ENCODE data around the gene FSTL4.

FSTL4 gene

GRCh38 chr5:133612249-133612860 is at the start of gene FSTL4:
TSS of gene FSTL4 (minus strand) at chr5:133612541.
- peak; percentile 47 for DNase-seq

DNA sequence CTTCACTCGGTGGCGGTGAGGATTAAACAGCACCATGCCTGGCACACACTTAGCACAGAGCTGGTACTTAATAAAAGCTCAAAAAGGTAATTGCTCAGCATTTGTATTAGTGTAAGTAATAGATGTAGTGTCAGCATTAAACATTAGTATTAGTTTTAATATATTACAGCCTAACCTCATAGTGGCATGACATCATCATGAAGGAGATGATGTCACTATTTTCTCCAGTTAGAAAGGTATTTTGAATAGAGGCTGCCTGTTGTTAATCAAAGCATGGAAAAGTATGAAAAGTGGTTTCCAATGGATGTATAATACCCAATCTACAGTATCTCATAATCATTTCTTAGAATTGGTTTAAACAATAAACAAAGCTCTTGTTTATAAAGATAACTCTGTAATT is 49.0 kb upstream of the FSTL4 start:
- no peak for DNase-seq

DNA sequence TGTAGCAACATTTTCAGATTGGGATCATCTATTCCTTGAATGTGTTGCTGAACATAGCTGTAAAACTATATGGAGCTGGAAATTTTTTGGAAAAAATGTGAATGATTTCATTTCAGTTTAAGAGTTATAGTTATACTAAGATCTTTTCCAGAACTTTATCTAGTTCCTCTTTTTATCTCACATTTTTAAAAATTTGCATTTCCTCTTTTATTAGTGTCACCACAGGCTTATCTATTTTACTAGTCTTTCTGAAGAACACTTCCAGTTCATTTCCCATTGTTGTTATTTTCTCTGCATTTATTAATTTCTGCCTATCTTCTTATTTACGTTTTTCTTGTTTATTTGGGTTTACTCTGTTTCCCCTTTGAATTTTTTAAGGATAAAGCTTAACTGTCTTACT is 46.0 kb upstream of the FSTL4 start:
- no peak for DNase-seq

DNA sequence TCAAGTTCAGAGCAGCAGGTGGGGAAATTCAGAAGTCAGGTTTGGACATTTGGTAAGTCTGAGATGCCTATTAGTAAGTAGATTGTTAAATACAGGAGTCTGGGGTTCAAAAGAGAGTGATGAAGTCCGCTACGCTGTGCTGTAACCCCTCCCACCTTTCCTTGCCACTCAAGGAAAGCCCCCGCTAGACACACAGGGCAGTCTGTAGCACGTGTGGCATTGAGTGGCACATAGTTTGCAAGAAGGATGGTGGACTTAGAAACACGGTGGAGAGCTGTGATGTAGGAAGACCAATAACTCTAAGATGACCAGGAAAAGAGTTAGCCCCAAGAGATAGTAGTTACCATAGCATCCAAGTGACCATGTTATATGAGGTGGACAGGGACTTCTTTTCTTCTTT is 44.7 kb upstream of the FSTL4 start:
- DNase-seq = no peak

DNA sequence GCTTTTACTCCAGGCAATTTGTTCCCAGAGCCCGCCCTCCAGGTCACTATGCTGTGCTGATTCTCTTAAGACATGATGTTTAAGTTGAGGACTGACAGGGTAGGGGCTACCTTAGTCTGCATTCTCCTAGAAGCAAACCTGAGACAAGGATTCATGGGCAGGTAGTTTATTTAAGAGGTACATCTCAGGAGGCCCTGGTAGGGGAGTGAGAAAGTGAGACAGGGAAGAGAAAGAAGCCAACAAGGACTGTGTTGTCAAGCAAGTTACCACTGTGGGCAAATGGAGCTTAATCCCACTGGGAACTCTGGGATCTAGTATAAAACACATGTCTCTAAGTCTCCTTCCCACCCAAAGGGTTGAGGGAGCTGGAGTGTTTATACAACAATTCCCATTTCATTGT is 43.6 kb upstream of the FSTL4 start:
- DNase-seq = no peak

- no peak for DNase-seq
These were observed 41.4 kb upstream of the FSTL4 start for GRCh38 chr5:133653760-133654049.

GRCh38 chr5:133652951-133653759 is 40.8 kb upstream of the FSTL4 start:
- DNase-seq = no peak

GRCh38 chr5:133644000-133644865 is 31.9 kb upstream of the FSTL4 start:
- no peak for DNase-seq

DNA sequence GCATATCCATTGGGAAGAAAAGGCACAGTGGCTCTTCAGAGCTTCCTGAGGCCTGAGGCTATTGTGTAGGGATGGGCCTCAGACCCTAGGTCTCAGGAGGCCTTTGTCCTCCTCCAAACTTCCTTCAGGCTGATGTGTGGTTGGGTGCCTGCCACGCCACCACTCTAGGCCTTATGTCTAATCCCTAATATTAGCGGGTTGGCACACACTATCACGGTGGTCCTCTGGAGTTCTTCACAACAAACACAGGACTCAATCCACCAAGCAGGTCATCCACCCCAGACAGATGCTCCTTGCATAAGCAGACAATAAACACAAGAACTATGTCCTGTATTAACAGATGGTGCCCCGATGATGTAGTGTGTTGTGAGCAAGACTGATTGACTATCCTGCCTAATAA is 31.0 kb upstream of the FSTL4 start:
- DNase-seq = no peak

- DNase-seq = no peak
These were observed 29.9 kb upstream of the FSTL4 start for GRCh38 chr5:133642153-133642722.

DNA sequence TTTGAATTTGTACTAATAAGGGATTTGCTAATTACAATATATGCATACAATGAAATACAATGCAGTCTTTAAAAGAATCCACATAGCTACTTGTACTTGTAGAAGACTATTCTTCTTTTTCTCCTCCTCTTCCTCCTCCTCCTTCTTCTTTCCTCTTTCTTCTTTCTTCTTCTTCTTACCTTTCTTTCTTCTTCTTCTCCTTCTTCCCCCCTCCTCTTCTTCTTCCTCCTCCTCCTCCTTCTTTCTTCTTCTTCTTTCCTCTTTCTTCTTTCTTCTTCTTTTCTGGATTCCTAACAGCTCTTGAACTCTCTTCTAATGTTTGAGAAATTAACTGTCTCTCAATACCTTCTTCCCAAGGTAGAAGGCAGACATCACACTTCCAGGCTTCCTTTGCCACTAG is 29.3 kb upstream of the FSTL4 start:
- DNase-seq = no peak

DNA sequence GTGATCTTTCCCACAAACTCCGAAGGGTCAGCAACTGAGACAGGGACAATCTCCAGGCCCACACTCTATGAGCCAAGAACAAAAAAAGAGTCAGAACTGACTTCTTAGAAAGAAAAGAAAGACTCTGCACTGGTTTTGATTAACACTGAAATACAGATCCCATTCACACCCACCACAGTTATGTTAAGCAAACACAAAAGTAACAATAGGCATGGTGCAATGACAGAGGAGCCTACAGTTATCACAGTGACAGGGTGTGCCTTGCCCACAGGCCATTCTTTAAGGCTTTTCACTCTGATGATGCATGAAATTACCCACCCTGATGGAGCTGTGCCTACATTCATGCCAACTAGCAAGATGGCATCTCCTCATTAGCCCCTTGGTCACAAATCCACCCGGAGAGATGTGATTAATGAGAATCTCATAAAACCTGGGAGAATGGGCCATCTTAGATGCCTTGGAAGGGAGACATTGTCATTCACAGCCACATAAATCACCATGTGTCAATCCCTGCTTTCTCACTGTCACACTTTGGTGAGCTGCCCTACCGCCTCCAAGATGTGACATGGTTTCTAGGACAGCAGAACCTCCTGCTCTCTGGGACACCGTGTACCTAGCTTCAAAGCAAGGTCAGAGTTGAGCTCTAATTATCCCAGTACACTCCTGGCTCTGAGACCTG is 27.6 kb upstream of the FSTL4 start:
- DNase-seq = no peak

DNA sequence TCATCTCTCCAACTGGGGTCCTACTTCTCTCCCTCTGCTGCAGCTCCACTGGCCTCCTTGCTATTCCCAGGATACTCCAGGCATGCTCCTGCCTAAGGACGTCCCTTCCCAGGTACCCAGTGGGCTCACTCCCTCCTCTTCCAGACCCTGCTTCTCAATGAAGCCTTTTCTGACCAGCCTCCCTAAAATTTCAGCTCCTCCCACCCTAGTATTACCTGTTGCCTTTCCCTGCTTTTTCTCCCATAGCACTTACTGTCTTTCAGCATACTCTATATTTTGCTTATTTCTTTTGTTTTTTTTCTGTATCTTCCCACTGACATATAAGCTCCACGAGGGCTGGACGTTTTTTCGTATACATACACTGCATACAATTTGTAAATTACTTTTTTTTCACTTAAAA is 26.1 kb upstream of the FSTL4 start:
- no peak for DNase-seq

DNA sequence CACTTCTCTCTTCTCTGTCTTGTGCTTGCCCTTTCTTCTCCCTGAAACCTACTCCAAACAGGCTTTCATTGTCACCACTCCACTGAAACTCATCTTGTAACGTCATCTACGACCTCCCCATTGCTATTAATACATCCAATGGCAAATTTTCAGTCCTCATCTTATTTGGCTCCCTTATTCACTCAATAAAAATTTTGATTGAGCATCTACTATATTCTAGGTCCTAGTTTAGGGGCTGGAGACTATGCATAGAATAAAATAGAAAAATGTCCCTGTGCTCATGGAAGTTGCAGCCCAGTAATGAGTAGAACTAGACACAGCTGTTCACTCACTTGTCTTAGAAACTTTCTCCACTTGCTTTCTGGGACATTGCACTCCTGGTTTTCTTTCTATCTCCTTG is 24.9 kb upstream of the FSTL4 start:
- DNase-seq = no peak

GRCh38 chr5:133635051-133635450 is 22.7 kb upstream of the FSTL4 start:
- DNase-seq = no peak

DNA sequence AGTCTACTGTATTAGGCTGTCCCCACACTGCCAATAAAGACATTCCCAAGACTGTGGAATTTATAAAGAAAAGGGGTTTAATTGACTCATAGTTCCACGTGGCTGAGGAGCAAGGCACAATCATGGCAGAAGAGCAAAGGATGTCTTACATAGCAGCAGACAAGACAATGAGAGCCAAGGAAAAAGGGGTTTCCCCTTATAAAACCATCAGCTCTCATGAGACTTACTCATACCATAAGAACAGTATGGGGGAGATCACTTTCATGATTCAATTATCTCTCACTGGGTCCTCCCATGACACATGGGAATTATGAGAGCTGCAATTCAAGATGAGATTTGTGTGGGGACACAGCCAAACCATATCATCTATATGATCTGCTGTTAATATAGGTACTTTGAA is 14.8 kb upstream of the FSTL4 start:
- no peak for DNase-seq

- DNase-seq = no peak
These were observed 12.0 kb upstream of the FSTL4 start for GRCh38 chr5:133624316-133624715.

DNA sequence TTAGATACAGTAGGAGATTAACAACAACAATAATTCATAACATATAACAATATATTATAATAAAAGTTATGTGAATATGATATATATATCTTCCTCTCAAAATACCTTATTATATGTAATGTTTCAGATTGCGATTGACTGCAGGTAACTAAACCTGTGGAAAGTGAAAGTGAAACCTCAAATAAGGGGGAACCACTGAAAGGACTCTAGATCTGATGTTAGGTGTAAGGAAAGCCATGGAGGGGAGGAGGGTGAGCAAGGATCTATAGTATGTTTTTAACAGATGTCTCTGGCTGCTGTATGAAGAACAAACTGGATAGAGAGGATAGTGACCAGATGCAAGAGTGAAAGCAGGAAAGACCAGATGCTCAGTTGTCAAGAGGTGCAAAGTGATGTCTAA is 5.8 kb upstream of the FSTL4 start:
- no peak for DNase-seq

- DNase-seq = no peak
These were observed 1.4 kb upstream of the FSTL4 start for GRCh38 chr5:133613743-133614142.

- no peak for DNase-seq
These were observed 843 bp upstream of the FSTL4 start for GRCh38 chr5:133613184-133613583.

- DNase-seq = no peak
These were observed 738 bp downstream of the FSTL4 start for GRCh38 chr5:133611357-133612248.
